ENCODE data around the gene CCHCR1. TPM values are rescaled to one million over a fixed set of nuclear protein-coding genes. Genes with fewer than 3 reads are reported as not detected.

Gene CCHCR1
- total and polyA plus RNA-seq, 5 donors, result 9.6 to 16.7 (median 12.3) TPM

- Histone ChIP-seq H3K4me1 (ENCODE audit: control insufficient read depth, insufficient read depth, low read length) (peaks cover 14% of the 10 kb centered on the region), H3K27me3 (ENCODE audit: control insufficient read depth, insufficient read depth) (no peaks in the 10 kb centered on the region), H3K27ac (ENCODE audit: low read length) (no peak overlapping the region), H3K4me3 (ENCODE audit: low read length) (no peak overlapping the region), H3K9me3 (ENCODE audit: control insufficient read depth, low read length) (no peaks in the 10 kb centered on the region)
- 13% methylated on average over 8 of the region's 8 CpGs for WGBS
- DNase-seq, result peak in 2 of 3 donors; percentile 47 to 83
- intact Hi-C loops (cut with DNase I), result loop anchor here in 1 of 4 donors (5.0 kb wide), 1 partner anchor 234 kb away; no protein-coding TSS in a partner anchor
- ATAC-seq, result no peak
These were observed 29.4 kb downstream of the CCHCR1 start for GRCh38 chr6:31128093-31128676.

- no peaks in the 10 kb centered on the region for H3K27me3 ChIP-seq (ENCODE audit: control insufficient read depth, insufficient read depth)
- peak overlapping the region; percentile 93 for H3K27ac ChIP-seq (ENCODE audit: low read length)
- peaks cover 17% of the 10 kb centered on the region for H3K4me1 ChIP-seq (ENCODE audit: control insufficient read depth, insufficient read depth, low read length)
- H3K9me3 ChIP-seq (ENCODE audit: control insufficient read depth, low read length), result no peaks in the 10 kb centered on the region
- H3K4me3 ChIP-seq (ENCODE audit: low read length), result no peak overlapping the region
- ATAC-seq (peak; percentile 48 to 65), DNase-seq (no peak)
- intact Hi-C loops (cut with DNase I), result loop anchor here in 1 of 4 donors (5.0 kb wide), 1 partner anchor 236 kb away; no protein-coding TSS in a partner anchor
- 50% methylated on average over 16 of the region's 16 CpGs for WGBS
These were observed 31.0 kb downstream of the CCHCR1 start for GRCh38 chr6:31126396-31127175.

- peak overlapping the region; percentile 93 for H3K27ac ChIP-seq (ENCODE audit: low read length)
- 54% methylated on average over 12 of the region's 12 CpGs for whole genome bisulfite sequencing
- intact Hi-C loops (cut with DNase I), result loop anchor here in 1 of 4 donors (5.0 kb wide), 1 partner anchor 237 kb away; no protein-coding TSS in a partner anchor
- peaks cover 17% of the 10 kb centered on the region for H3K4me1 ChIP-seq (ENCODE audit: control insufficient read depth, insufficient read depth, low read length)
- ATAC-seq (peak; percentile 52 to 57), DNase-seq (peak in 1 of 3 donors; percentile 83)
- no peak overlapping the region for H3K4me3 ChIP-seq (ENCODE audit: low read length)
- H3K27me3 ChIP-seq (ENCODE audit: control insufficient read depth, insufficient read depth), result no peaks in the 10 kb centered on the region
- no peaks in the 10 kb centered on the region for H3K9me3 ChIP-seq (ENCODE audit: control insufficient read depth, low read length)
These were observed 31.8 kb downstream of the CCHCR1 start for GRCh38 chr6:31125586-31126363.

- Histone ChIP-seq H3K4me3 (ENCODE audit: low read length) (no peak overlapping the region), H3K27ac (ENCODE audit: low read length) (peak overlapping the region; percentile 75), H3K27me3 (ENCODE audit: control insufficient read depth, insufficient read depth) (no peaks in the 10 kb centered on the region), H3K9me3 (ENCODE audit: control insufficient read depth, low read length) (no peaks in the 10 kb centered on the region), H3K4me1 (ENCODE audit: control insufficient read depth, insufficient read depth, low read length) (peaks cover 17% of the 10 kb centered on the region)
- DNase-seq (peak in 2 of 3 donors; percentile 48 to 78), ATAC-seq (peak; percentile 23 to 37)
- intact Hi-C loops (cut with DNase I), result loop anchor here in 1 of 4 donors (5.0 kb wide), 1 partner anchor 237 kb away; no protein-coding TSS in a partner anchor
- WGBS, result 43% methylated on average over 8 of the region's 8 CpGs
These were observed 32.4 kb downstream of the CCHCR1 start for GRCh38 chr6:31125162-31125561.

- DNase-seq (peak; percentile 85 to 93 (median 89)), ATAC-seq (peak; percentile 65 to 68)
- peak overlapping the region; percentile 66 for H3K27ac ChIP-seq (ENCODE audit: low read length)
- H3K27me3 ChIP-seq (ENCODE audit: control insufficient read depth, insufficient read depth), result no peaks in the 10 kb centered on the region
- intact Hi-C loops (cut with DNase I), result no loop called here
- 37% methylated on average over 16 of the region's 16 CpGs for WGBS
- H3K9me3 ChIP-seq (ENCODE audit: control insufficient read depth, low read length), result no peaks in the 10 kb centered on the region
- H3K4me3 ChIP-seq (ENCODE audit: low read length), result no peak overlapping the region
- peaks cover 17% of the 10 kb centered on the region for H3K4me1 ChIP-seq (ENCODE audit: control insufficient read depth, insufficient read depth, low read length)
These were observed 34.6 kb downstream of the CCHCR1 start for GRCh38 chr6:31122791-31123706.

- WGBS, result 91% methylated on average over 12 of the region's 12 CpGs
- no peak for ATAC-seq
- H3K9me3 ChIP-seq (ENCODE audit: control insufficient read depth, low read length), result no peaks in the 10 kb centered on the region
- peaks cover 17% of the 10 kb centered on the region for H3K4me1 ChIP-seq (ENCODE audit: control insufficient read depth, insufficient read depth, low read length)
- intact Hi-C loops (cut with DNase I), result no loop called here
- no peaks in the 10 kb centered on the region for H3K27me3 ChIP-seq (ENCODE audit: control insufficient read depth, insufficient read depth)
- H3K27ac ChIP-seq (ENCODE audit: low read length), result no peak overlapping the region
- H3K4me3 ChIP-seq (ENCODE audit: low read length), result no peak overlapping the region
- DNase-seq, result no peak
These were observed 36.3 kb downstream of the CCHCR1 start for GRCh38 chr6:31121131-31121790.

- Histone ChIP-seq H3K27me3 (ENCODE audit: control insufficient read depth, insufficient read depth) (no peaks in the 10 kb centered on the region), H3K9me3 (ENCODE audit: control insufficient read depth, low read length) (no peaks in the 10 kb centered on the region), H3K4me3 (ENCODE audit: low read length) (no peak within 1 kb of the TSS), H3K4me1 (ENCODE audit: control insufficient read depth, insufficient read depth, low read length) (peaks cover 13% of the 10 kb centered on the region), H3K27ac (ENCODE audit: low read length) (no peak within 1 kb of the TSS)
- no peak for DNase-seq
- intact Hi-C loops (cut with DNase I), result no loop called here
- no peak for ATAC-seq
- WGBS, result 87% methylated on average over 26 of the region's 26 CpGs
These were observed 37.3 kb downstream of the CCHCR1 start, which contains the start of gene CDSN for GRCh38 chr6:31120151-31120915. CDSN (minus strand) TSS chr6:31120446; CDS start chr6:31120419, 27 bp downstream.

GRCh38 chr6:31118178-31118577 is 39.4 kb downstream of the CCHCR1 start:
- no peaks in the 10 kb centered on the region for H3K27me3 ChIP-seq (ENCODE audit: control insufficient read depth, insufficient read depth)
- no peaks in the 10 kb centered on the region for H3K9me3 ChIP-seq (ENCODE audit: control insufficient read depth, low read length)
- 87% methylated on average over 7 of the region's 7 CpGs for WGBS
- no peak for ATAC-seq
- H3K27ac ChIP-seq (ENCODE audit: low read length), result no peak overlapping the region
- intact Hi-C loops (cut with DNase I), result no loop called here
- peaks cover 25% of the 10 kb centered on the region for H3K4me1 ChIP-seq (ENCODE audit: control insufficient read depth, insufficient read depth, low read length)
- DNase-seq, result no peak
- H3K4me3 ChIP-seq (ENCODE audit: low read length), result no peak overlapping the region

- H3K27me3 ChIP-seq (ENCODE audit: control insufficient read depth, insufficient read depth), result no peaks in the 10 kb centered on the region
- 57% methylated on average over 19 of the region's 19 CpGs for WGBS
- H3K4me3 ChIP-seq (ENCODE audit: low read length), result peak overlapping the region; percentile 27
- H3K4me1 ChIP-seq (ENCODE audit: control insufficient read depth, insufficient read depth, low read length), result peaks cover 22% of the 10 kb centered on the region
- DNase-seq, result peak in 2 of 3 donors; percentile 54 to 70
- ATAC-seq, result peak; percentile 9 to 20
- H3K27ac ChIP-seq (ENCODE audit: low read length), result peak overlapping the region; percentile 64
- no peaks in the 10 kb centered on the region for H3K9me3 ChIP-seq (ENCODE audit: control insufficient read depth, low read length)
- intact Hi-C loops (cut with DNase I), result no loop called here
These were observed 40.8 kb downstream of the CCHCR1 start for GRCh38 chr6:31116661-31117385.

Measured in right cardiac atrium (tissue), 5 donors.